ENCODE results near the gene DIS3L2.

The DIS3L2 gene

GRCh38 chr2:232242316-232242715 lies 280.8 kb downstream of the DIS3L2 start:
- Histone ChIP-seq H3K36me3 (ENCODE audit: control insufficient read depth in 1 of 2, insufficient read depth in 2 of 2, low read length in 2 of 2) (peaks cover 11 to 22% of the 10 kb centered on the region in 2 donors), H3K27ac (ENCODE audit: low read depth, low read length) (no peak overlapping the region), H3K9me3 (ENCODE audit: control insufficient read depth in 1 of 2, low read length in 2 of 2) (no peaks in the 10 kb centered on the region), H3K9ac (ENCODE audit: low read depth in 1 of 2, low read length in 2 of 2) (no peak overlapping the region), H3K4me3 (ENCODE audit: low read depth in 1 of 2, low read length in 2 of 2) (no peak overlapping the region), H3K27me3 (ENCODE audit: control insufficient read depth in 1 of 2, insufficient read depth in 2 of 2, low read length in 2 of 2) (no peaks in the 10 kb centered on the region), H3K4me1 (ENCODE audit: control insufficient read depth in 1 of 2, insufficient read depth in 2 of 2, low read length in 2 of 2) (no peaks in the 10 kb centered on the region)

GRCh38 chr2:232245111-232245510 lies 283.6 kb downstream of the DIS3L2 start:
- Histone ChIP-seq H3K9ac (ENCODE audit: low read depth in 1 of 2, low read length in 2 of 2) (no peak overlapping the region), H3K27me3 (ENCODE audit: control insufficient read depth in 1 of 2, insufficient read depth in 2 of 2, low read length in 2 of 2) (no peaks in the 10 kb centered on the region)

GRCh38 chr2:232246245-232246644 lies 284.7 kb downstream of the DIS3L2 start:
- no peak overlapping the region for H3K9ac ChIP-seq (ENCODE audit: low read depth in 1 of 2, low read length in 2 of 2)

More at GRCh38 chr2:232245111-232245510, 283.6 kb downstream of the DIS3L2 start:
- Histone ChIP-seq H3K9me3 (ENCODE audit: control insufficient read depth in 1 of 2, low read length in 2 of 2) (no peaks in the 10 kb centered on the region), H3K4me1 (ENCODE audit: control insufficient read depth in 1 of 2, insufficient read depth in 2 of 2, low read length in 2 of 2) (no peaks in the 10 kb centered on the region), H3K36me3 (ENCODE audit: control insufficient read depth in 1 of 2, insufficient read depth in 2 of 2, low read length in 2 of 2) (peaks cover 6 to 11% of the 10 kb centered on the region in 2 donors), H3K27ac (ENCODE audit: low read depth, low read length) (no peak overlapping the region), H3K4me3 (ENCODE audit: low read depth in 1 of 2, low read length in 2 of 2) (no peak overlapping the region)

GRCh38 chr2:232249096-232249495 lies 287.6 kb downstream of the DIS3L2 start:
- Histone ChIP-seq H3K36me3 (ENCODE audit: control insufficient read depth in 1 of 2, insufficient read depth in 2 of 2, low read length in 2 of 2) (peaks cover 0 to 13% of the 10 kb centered on the region in 2 donors), H3K27me3 (ENCODE audit: control insufficient read depth in 1 of 2, insufficient read depth in 2 of 2, low read length in 2 of 2) (no peaks in the 10 kb centered on the region), H3K9ac (ENCODE audit: low read depth in 1 of 2, low read length in 2 of 2) (no peak overlapping the region), H3K9me3 (ENCODE audit: control insufficient read depth in 1 of 2, low read length in 2 of 2) (no peaks in the 10 kb centered on the region), H3K4me3 (ENCODE audit: low read depth in 1 of 2, low read length in 2 of 2) (no peak overlapping the region), H3K4me1 (ENCODE audit: control insufficient read depth in 1 of 2, insufficient read depth in 2 of 2, low read length in 2 of 2) (no peaks in the 10 kb centered on the region), H3K27ac (ENCODE audit: low read depth, low read length) (no peak overlapping the region)

More at GRCh38 chr2:232246245-232246644, 284.7 kb downstream of the DIS3L2 start:
- Histone ChIP-seq H3K27ac (ENCODE audit: low read depth, low read length) (no peak overlapping the region), H3K27me3 (ENCODE audit: control insufficient read depth in 1 of 2, insufficient read depth in 2 of 2, low read length in 2 of 2) (no peaks in the 10 kb centered on the region), H3K9me3 (ENCODE audit: control insufficient read depth in 1 of 2, low read length in 2 of 2) (no peaks in the 10 kb centered on the region), H3K4me3 (ENCODE audit: low read depth in 1 of 2, low read length in 2 of 2) (no peak overlapping the region), H3K36me3 (ENCODE audit: control insufficient read depth in 1 of 2, insufficient read depth in 2 of 2, low read length in 2 of 2) (peaks cover 0 to 11% of the 10 kb centered on the region in 2 donors), H3K4me1 (ENCODE audit: control insufficient read depth in 1 of 2, insufficient read depth in 2 of 2, low read length in 2 of 2) (no peaks in the 10 kb centered on the region)

GRCh38 chr2:232250246-232251175 lies 289.0 kb downstream of the DIS3L2 start:
- no peak overlapping the region for H3K4me3 ChIP-seq (ENCODE audit: low read depth in 1 of 2, low read length in 2 of 2)
- no peak overlapping the region for H3K27ac ChIP-seq (ENCODE audit: low read depth, low read length)
- no peaks in the 10 kb centered on the region for H3K27me3 ChIP-seq (ENCODE audit: control insufficient read depth in 1 of 2, insufficient read depth in 2 of 2, low read length in 2 of 2)
- H3K9me3 ChIP-seq (ENCODE audit: control insufficient read depth in 1 of 2, low read length in 2 of 2): no peaks in the 10 kb centered on the region
- peaks cover 5 to 13% of the 10 kb centered on the region in 2 donors for H3K36me3 ChIP-seq (ENCODE audit: control insufficient read depth in 1 of 2, insufficient read depth in 2 of 2, low read length in 2 of 2)
- H3K4me1 ChIP-seq (ENCODE audit: control insufficient read depth in 1 of 2, insufficient read depth in 2 of 2, low read length in 2 of 2): no peaks in the 10 kb centered on the region
- H3K9ac ChIP-seq (ENCODE audit: low read depth in 1 of 2, low read length in 2 of 2): no peak overlapping the region

- Histone ChIP-seq H3K4me1 (ENCODE audit: control insufficient read depth in 1 of 2, insufficient read depth in 2 of 2, low read length in 2 of 2) (no peaks in the 10 kb centered on the region), H3K9ac (ENCODE audit: low read depth in 1 of 2, low read length in 2 of 2) (no peak overlapping the region), H3K36me3 (ENCODE audit: control insufficient read depth in 1 of 2, insufficient read depth in 2 of 2, low read length in 2 of 2) (peaks cover 5 to 15% of the 10 kb centered on the region in 2 donors), H3K27ac (ENCODE audit: low read depth, low read length) (no peak overlapping the region), H3K27me3 (ENCODE audit: control insufficient read depth in 1 of 2, insufficient read depth in 2 of 2, low read length in 2 of 2) (no peaks in the 10 kb centered on the region), H3K9me3 (ENCODE audit: control insufficient read depth in 1 of 2, low read length in 2 of 2) (no peaks in the 10 kb centered on the region), H3K4me3 (ENCODE audit: low read depth in 1 of 2, low read length in 2 of 2) (no peak overlapping the region)
Measured at GRCh38 chr2:232255033-232255432, 293.5 kb downstream of the DIS3L2 start.

- Histone ChIP-seq H3K4me1 (ENCODE audit: control insufficient read depth in 1 of 2, insufficient read depth in 2 of 2, low read length in 2 of 2) (no peaks in the 10 kb centered on the region), H3K27ac (ENCODE audit: low read depth, low read length) (no peak overlapping the region), H3K27me3 (ENCODE audit: control insufficient read depth in 1 of 2, insufficient read depth in 2 of 2, low read length in 2 of 2) (no peaks in the 10 kb centered on the region), H3K36me3 (ENCODE audit: control insufficient read depth in 1 of 2, insufficient read depth in 2 of 2, low read length in 2 of 2) (peaks cover 0 to 50% of the 10 kb centered on the region in 2 donors), H3K9me3 (ENCODE audit: control insufficient read depth in 1 of 2, low read length in 2 of 2) (no peaks in the 10 kb centered on the region), H3K9ac (ENCODE audit: low read depth in 1 of 2, low read length in 2 of 2) (no peak overlapping the region), H3K4me3 (ENCODE audit: low read depth in 1 of 2, low read length in 2 of 2) (no peak overlapping the region)
Measured at GRCh38 chr2:232260075-232260474, 298.6 kb downstream of the DIS3L2 start.

GRCh38 chr2:232261776-232262175 lies 300.3 kb downstream of the DIS3L2 start:
- no peak overlapping the region for H3K9ac ChIP-seq (ENCODE audit: low read depth in 1 of 2, low read length in 2 of 2)
- peaks cover 0 to 51% of the 10 kb centered on the region in 2 donors for H3K36me3 ChIP-seq (ENCODE audit: control insufficient read depth in 1 of 2, insufficient read depth in 2 of 2, low read length in 2 of 2)
- H3K4me3 ChIP-seq (ENCODE audit: low read depth in 1 of 2, low read length in 2 of 2): no peak overlapping the region
- H3K27me3 ChIP-seq (ENCODE audit: control insufficient read depth in 1 of 2, insufficient read depth in 2 of 2, low read length in 2 of 2): no peaks in the 10 kb centered on the region
- H3K9me3 ChIP-seq (ENCODE audit: control insufficient read depth in 1 of 2, low read length in 2 of 2): no peaks in the 10 kb centered on the region
- no peaks in the 10 kb centered on the region for H3K4me1 ChIP-seq (ENCODE audit: control insufficient read depth in 1 of 2, insufficient read depth in 2 of 2, low read length in 2 of 2)
- no peak overlapping the region for H3K27ac ChIP-seq (ENCODE audit: low read depth, low read length)

GRCh38 chr2:232263295-232263694 lies 301.8 kb downstream of the DIS3L2 start:
- H3K27ac ChIP-seq (ENCODE audit: low read depth, low read length): no peak overlapping the region
- no peaks in the 10 kb centered on the region for H3K4me1 ChIP-seq (ENCODE audit: control insufficient read depth in 1 of 2, insufficient read depth in 2 of 2, low read length in 2 of 2)
- H3K27me3 ChIP-seq (ENCODE audit: control insufficient read depth in 1 of 2, insufficient read depth in 2 of 2, low read length in 2 of 2): no peaks in the 10 kb centered on the region
- H3K9me3 ChIP-seq (ENCODE audit: control insufficient read depth in 1 of 2, low read length in 2 of 2): no peaks in the 10 kb centered on the region
- no peak overlapping the region for H3K9ac ChIP-seq (ENCODE audit: low read depth in 1 of 2, low read length in 2 of 2)
- H3K4me3 ChIP-seq (ENCODE audit: low read depth in 1 of 2, low read length in 2 of 2): no peak overlapping the region
- H3K36me3 ChIP-seq (ENCODE audit: control insufficient read depth in 1 of 2, insufficient read depth in 2 of 2, low read length in 2 of 2): peaks cover 0 to 47% of the 10 kb centered on the region in 2 donors

- Histone ChIP-seq H3K9ac (ENCODE audit: low read depth in 1 of 2, low read length in 2 of 2) (no peak overlapping the region), H3K4me3 (ENCODE audit: low read depth in 1 of 2, low read length in 2 of 2) (no peak overlapping the region), H3K27ac (ENCODE audit: low read depth, low read length) (no peak overlapping the region), H3K27me3 (ENCODE audit: control insufficient read depth in 1 of 2, insufficient read depth in 2 of 2, low read length in 2 of 2) (no peaks in the 10 kb centered on the region), H3K9me3 (ENCODE audit: control insufficient read depth in 1 of 2, low read length in 2 of 2) (no peaks in the 10 kb centered on the region), H3K36me3 (ENCODE audit: control insufficient read depth in 1 of 2, insufficient read depth in 2 of 2, low read length in 2 of 2) (peaks cover 0 to 47% of the 10 kb centered on the region in 2 donors), H3K4me1 (ENCODE audit: control insufficient read depth in 1 of 2, insufficient read depth in 2 of 2, low read length in 2 of 2) (no peaks in the 10 kb centered on the region)
Measured at GRCh38 chr2:232264081-232264480, 302.6 kb downstream of the DIS3L2 start.

Measured in duodenal mucosa (tissue), 2 donors.